DOHH2 (cell line): ENCODE results near the gene TEX2.

Experiments used
- H3F3A ChIP-seq: fragments of 200-600 bp; sonication (generic), shearing (Covaris generic); 2 replicates; pipeline ENCODE4 v1.6.0; 2016; ENCODE audit warnings: antibody characterized with exemption, mild to moderate bottlenecking; ENCODE audit not compliant: control insufficient read depth, insufficient read depth
- H3K27ac ChIP-seq: fragments of 200-600 bp; sonication (generic); 2 replicates; pipeline ENCODE4 v1.5.1; 2014; ENCODE audit warnings: low read depth, mild to moderate bottlenecking, low read length, moderate library complexity
- H3K27me3 ChIP-seq: fragments of 200-600 bp; sonication (generic); 2 replicates; pipeline ENCODE4 v1.6.1; 2014; ENCODE audit warnings: mild to moderate bottlenecking, low read length, mixed read lengths; ENCODE audit not compliant: control insufficient read depth
- H3K36me3 ChIP-seq: fragments of 200-600 bp; sonication (generic); 2 replicates; pipeline ENCODE4 v1.6.1; 2014; ENCODE audit warnings: mild to moderate bottlenecking, low read length, moderate library complexity, mixed read lengths; ENCODE audit not compliant: control insufficient read depth
- H3K4me1 ChIP-seq: fragments of 200-600 bp; sonication (generic); 2 replicates; pipeline ENCODE4 v1.6.1; 2014; ENCODE audit warnings: mild to moderate bottlenecking, low read length, mixed read lengths; ENCODE audit not compliant: control insufficient read depth
- H3K4me2 ChIP-seq: fragments of 200-600 bp; sonication (generic); 2 replicates; pipeline ENCODE4 v1.6.0; 2014; ENCODE audit warnings: mild to moderate bottlenecking, low read length, moderate library complexity
- H3K4me3 ChIP-seq: fragments of 200-600 bp; sonication (generic); 2 replicates; pipeline ENCODE4 v1.5.1; 2014; ENCODE audit warnings: mild to moderate bottlenecking, low read length, mixed read lengths
- H3K79me2 ChIP-seq: fragments of 200-600 bp; sonication (generic); 2 replicates; pipeline ENCODE4 v1.6.1; 2014; ENCODE audit warnings: mild to moderate bottlenecking, low read length, mixed read lengths; ENCODE audit not compliant: control insufficient read depth
- H3K9me2 ChIP-seq: fragments of 200-600 bp; sonication (generic); replicated peaks from 2 replicates; pipeline ENCODE4 v1.6.1; 2014; ENCODE audit warnings: mild to moderate bottlenecking, low read length, mixed read lengths; ENCODE audit not compliant: control insufficient read depth
- H3K9me3 ChIP-seq: fragments of 200-600 bp; sonication (generic); 2 replicates; pipeline ENCODE4 v1.6.1; 2014; ENCODE audit warnings: antibody characterized with exemption, low read length, mixed read lengths; ENCODE audit not compliant: control insufficient read depth, insufficient read depth
- H4K20me1 ChIP-seq: fragments of 200-600 bp; sonication (generic); 2 replicates; pipeline ENCODE4 v1.6.0; 2014; ENCODE audit warnings: low read depth, mild to moderate bottlenecking, antibody characterized with exemption, low read length, moderate library complexity; ENCODE audit not compliant: control insufficient read depth, insufficient read depth
- EZH2phosphoT487 ChIP-seq: fragments of 200-600 bp; sonication (generic); IDR thresholded peaks from 2 replicates; pipeline ENCODE4 v1.6.1; 2017; ENCODE audit warnings: borderline replicate concordance, mild to moderate bottlenecking, antibody characterized with exemption, low read length, moderate library complexity, mixed read lengths
- TF ChIP-seq, protein P1 (sequence below): fragments of 200-600 bp; sonication (generic); IDR thresholded peaks from one replicate; pipeline ENCODE4 v1.5.1; 2014; ENCODE audit warnings: antibody characterized with exemption, mild to moderate bottlenecking, low read depth, low read length; ENCODE audit not compliant: poor library complexity, severe bottlenecking

The TEX2 gene

DNA sequence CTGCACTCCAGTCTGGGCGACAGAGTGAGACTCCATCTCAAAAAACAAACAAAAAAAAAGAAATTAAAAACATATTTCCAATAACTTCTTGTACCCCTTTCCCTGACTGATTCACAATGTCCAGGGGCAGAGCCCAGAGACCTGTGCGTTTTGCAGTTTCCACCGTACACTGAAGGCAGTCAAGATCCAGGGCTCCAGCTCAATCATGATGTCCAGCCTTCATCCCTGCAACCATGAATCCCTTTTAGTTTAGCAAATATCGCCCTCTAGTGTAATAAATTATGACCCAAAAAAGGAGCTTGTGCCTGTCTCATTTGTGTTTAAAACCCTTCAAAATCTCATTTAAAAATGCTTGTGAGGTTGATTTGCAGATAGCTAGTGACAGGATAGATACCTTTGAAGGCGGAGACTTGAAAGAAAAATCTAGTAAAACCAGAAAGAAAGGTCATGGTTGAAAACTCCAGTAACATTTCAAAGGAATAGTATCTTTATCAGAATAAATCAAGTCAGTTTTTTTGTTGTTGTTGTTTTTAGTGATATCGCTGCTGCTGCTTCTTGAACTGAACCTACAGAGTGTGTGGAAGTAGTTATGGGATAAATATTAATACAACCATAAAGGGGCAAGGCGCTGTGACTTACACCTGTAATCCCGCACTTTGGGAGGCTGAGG, 129.4 kb downstream of the TEX2 start:
- TF ChIP-seq EZH2phosphoT487 = no peak
- TF ChIP-seq, protein P1, sequence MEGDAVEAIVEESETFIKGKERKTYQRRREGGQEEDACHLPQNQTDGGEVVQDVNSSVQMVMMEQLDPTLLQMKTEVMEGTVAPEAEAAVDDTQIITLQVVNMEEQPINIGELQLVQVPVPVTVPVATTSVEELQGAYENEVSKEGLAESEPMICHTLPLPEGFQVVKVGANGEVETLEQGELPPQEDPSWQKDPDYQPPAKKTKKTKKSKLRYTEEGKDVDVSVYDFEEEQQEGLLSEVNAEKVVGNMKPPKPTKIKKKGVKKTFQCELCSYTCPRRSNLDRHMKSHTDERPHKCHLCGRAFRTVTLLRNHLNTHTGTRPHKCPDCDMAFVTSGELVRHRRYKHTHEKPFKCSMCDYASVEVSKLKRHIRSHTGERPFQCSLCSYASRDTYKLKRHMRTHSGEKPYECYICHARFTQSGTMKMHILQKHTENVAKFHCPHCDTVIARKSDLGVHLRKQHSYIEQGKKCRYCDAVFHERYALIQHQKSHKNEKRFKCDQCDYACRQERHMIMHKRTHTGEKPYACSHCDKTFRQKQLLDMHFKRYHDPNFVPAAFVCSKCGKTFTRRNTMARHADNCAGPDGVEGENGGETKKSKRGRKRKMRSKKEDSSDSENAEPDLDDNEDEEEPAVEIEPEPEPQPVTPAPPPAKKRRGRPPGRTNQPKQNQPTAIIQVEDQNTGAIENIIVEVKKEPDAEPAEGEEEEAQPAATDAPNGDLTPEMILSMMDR = peak; percentile 71
- Histone ChIP-seq H3K27me3 (peaks cover 24% of the 10 kb centered on the region), H3K9me2 (no peaks in the 10 kb centered on the region), H3K4me1 (peaks cover 18% of the 10 kb centered on the region), H3K79me2 (no peaks in the 10 kb centered on the region), H3K9me3 (no peaks in the 10 kb centered on the region), H3K36me3 (no peaks in the 10 kb centered on the region), H4K20me1 (no peaks in the 10 kb centered on the region), H3K4me2 (no peak overlapping the region), H3F3A (0 out of 2 replicates have a peak, but pooled peaks cover under 1% of the 10 kb centered on the region), H3K4me3 (no peak overlapping the region), H3K27ac (no peak overlapping the region)

DNA sequence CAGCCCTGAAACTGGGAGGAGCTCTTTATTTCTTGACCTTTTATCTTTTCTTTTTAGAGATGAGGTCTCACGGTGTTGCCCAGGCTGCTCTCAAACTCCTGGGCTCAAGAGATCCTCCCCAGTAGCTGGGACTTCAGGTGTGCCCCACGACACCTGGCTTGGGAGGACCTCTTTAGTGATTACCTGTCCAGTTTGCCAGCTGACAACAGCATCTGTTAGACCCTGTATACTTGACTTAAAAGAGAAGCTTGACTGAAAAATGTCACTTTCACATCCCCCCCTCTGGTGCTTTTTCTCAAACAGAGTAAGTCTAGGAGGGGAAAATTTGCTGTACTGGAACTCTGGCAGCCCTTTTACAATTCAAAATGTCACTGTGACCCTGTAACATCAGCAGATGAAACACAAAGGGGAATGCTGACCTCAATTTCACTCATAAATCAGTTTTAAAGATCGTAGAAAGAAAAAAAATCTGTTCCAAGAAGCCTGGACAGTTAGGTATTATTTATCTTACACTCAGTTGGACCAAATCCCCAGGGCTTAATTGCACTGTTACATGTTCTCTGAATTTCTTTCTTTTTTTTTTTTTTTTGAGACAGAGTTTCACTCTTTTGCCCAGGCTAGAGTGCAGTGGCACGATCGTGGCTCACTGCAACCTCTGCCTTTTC, 131.3 kb downstream of the TEX2 start:
- 0 out of 2 replicates have a peak, but pooled peaks cover 4% of the 10 kb centered on the region for H3F3A ChIP-seq
- H3K4me3 ChIP-seq = no peak overlapping the region

DNA sequence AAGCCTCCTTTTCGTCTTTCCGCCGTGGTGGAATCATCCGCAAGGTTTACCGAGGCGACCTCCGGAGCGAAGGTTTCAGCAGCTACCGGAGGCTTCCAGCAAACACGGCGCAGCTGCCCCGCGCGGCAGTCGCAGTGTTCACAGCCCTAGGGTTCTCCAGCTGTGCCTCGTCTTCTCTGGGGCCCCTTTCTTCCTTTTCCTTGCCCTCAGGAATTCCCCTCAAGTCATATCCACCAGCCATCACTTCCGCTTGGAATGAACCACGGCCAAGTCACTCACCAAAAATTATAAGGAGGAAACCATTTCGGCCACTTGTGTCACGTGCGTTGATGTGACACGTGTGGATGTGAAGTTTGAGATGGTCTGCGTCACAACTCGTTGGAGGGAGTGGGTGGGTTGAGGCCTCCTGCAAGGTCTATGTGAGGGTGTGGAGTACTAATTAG, 132.5 kb downstream of the TEX2 start:
- H3K36me3 ChIP-seq = no peaks in the 10 kb centered on the region
- no peak overlapping the region for H3K27ac ChIP-seq
- 0 out of 2 replicates have a peak, but pooled peaks cover 4% of the 10 kb centered on the region for H3F3A ChIP-seq
- peaks cover 34% of the 10 kb centered on the region for H3K27me3 ChIP-seq
- TF ChIP-seq, protein P1 = no peak
- TF ChIP-seq EZH2phosphoT487 = no peak
- H3K4me2 ChIP-seq = peak overlapping the region; percentile 95
- H3K79me2 ChIP-seq = no peaks in the 10 kb centered on the region
- H3K4me1 ChIP-seq = peaks cover 18% of the 10 kb centered on the region
- H3K4me3 ChIP-seq = peak overlapping the region; percentile 90
- H4K20me1 ChIP-seq = no peaks in the 10 kb centered on the region
- no peaks in the 10 kb centered on the region for H3K9me2 ChIP-seq
- H3K9me3 ChIP-seq = no peaks in the 10 kb centered on the region

More for the DNA sequence above, 131.3 kb downstream of the TEX2 start:
- Histone ChIP-seq H3K27ac (no peak overlapping the region), H3K79me2 (no peaks in the 10 kb centered on the region), H3K27me3 (peaks cover 31% of the 10 kb centered on the region), H3K4me2 (no peak overlapping the region), H3K9me2 (no peaks in the 10 kb centered on the region), H4K20me1 (no peaks in the 10 kb centered on the region), H3K4me1 (peaks cover 18% of the 10 kb centered on the region), H3K9me3 (no peaks in the 10 kb centered on the region), H3K36me3 (no peaks in the 10 kb centered on the region)
- TF ChIP-seq, protein P1 = no peak
- no peak for TF ChIP-seq EZH2phosphoT487
